Stimulated activated CD4-positive, alpha-beta T cell treated with anti-CD3 and anti-CD28 coated beads, Interleukin-2, amount 100 ng/mL, for 24 hours (primary cell): ENCODE measurements around the gene MMP17.
A peak's percentile ranks its signal among the peaks of the same experiment; 100 is the strongest.
"Not testable (repeated sequence)": the region's sequence is repeated elsewhere in the genome, so short reads cannot be mapped to it uniquely, and the experiment has no call there.

ENCODE experiments used
- DNase-seq, 2 donors: peaks; one replicate each; pipeline ENCODE4 v3.0.0-alpha.2; 2020

MMP17 gene

DNA sequence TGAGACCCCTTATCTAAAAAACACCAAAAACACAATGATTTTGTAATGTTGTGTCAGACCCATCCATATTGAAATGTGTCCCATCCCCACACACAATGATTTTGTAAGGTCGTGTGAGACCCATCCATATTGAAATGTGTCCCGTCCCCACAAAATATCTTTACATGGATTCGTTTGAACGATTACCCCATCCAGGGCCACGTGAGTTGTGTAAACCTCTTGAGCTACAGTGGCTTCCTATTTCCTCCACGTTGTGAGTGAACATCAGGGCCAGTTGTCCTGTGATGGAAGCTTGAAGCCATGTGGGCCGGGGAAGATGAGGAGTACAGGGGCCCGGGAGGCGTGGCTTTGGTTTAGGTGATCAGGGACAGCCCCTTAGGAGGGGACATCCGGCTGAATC, 39.3 kb downstream of the MMP17 start:
- no peak for DNase-seq

DNA sequence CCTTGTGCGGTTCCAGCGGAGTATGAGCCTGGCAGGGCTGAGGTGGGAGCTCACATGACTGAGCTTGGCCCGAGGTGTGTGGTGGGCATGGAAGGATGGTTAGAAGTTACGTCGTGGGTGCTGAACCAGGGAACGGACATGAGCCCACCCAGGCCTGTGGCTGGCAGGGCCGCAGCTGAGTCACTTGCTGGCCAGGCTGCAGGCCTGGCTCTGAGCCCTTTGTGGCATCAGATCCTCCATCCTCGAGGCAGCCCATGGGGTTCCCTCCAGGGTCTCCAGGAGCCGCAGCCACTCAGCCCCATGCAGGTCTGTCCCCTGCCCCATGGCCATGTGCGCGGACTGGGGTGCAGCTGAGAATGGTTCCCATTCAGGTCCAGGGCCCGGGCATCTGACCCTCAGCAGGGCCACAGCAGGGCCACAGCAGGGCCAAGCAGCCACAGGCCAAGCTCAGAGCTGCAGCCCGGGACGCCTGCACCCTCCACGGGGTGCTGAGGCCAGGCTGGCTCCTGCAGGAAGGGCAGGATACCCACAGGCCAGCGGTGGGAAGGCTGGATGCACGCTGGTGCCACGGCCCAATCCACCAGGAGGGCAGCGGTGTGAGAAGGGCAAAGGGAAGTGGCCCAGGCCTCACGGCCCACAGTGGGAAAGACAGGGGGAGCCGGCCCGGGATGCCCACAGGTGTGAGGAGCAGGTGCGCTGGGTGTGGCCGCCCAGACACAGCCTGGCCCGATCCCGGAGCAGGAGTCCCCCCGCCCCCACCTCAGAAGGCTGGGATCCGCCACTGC, 39.9 kb downstream of the MMP17 start:
- DNase-seq = no peak

DNA sequence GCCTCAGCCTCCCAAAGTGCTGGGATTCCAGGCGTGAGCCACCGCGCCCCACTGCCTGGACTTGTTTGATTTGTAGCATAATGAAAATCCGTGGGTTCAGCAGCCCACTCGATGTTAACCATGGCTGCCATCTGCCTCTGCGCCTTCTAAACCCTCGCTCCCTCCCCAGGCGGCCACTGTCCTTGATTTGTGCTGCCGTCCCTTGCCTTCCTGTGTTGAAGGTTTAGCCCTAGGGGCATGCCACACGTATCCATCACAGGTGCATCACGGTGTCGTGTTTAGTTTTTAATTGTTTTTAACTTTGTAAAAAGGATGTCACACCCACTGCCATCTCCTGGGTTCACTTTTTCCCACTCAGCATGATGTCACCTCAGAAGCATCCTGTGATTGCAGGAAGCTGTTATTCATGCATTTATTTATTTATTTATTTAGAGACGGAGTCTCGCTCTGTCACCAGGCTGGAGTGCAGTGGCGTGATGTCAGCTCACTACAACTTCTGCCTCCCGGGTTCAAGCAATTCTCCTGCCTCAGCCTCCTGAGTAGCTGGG, 41.8 kb downstream of the MMP17 start:
- DNase-seq = no peak

DNA sequence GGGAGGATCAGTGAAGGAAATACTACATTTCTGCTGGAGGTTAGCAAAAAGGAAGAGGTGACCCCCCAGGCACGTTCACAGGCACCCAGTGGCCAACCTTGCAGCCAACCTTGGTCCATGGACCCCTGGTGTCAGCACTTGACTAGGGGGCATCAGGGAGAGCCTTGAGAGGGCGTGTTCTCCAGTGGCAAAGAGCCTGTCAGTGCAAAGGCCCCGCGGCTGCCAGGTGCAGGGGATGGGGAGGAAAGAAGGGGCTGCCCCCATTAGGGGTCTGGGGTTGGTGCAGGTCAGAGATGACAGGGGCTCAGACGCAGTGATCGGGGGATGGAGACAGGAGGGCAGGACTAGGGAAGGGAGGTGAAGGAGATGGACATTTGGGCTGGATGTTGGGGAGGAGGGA, 43.5 kb downstream of the MMP17 start:
- no peak for DNase-seq

DNA sequence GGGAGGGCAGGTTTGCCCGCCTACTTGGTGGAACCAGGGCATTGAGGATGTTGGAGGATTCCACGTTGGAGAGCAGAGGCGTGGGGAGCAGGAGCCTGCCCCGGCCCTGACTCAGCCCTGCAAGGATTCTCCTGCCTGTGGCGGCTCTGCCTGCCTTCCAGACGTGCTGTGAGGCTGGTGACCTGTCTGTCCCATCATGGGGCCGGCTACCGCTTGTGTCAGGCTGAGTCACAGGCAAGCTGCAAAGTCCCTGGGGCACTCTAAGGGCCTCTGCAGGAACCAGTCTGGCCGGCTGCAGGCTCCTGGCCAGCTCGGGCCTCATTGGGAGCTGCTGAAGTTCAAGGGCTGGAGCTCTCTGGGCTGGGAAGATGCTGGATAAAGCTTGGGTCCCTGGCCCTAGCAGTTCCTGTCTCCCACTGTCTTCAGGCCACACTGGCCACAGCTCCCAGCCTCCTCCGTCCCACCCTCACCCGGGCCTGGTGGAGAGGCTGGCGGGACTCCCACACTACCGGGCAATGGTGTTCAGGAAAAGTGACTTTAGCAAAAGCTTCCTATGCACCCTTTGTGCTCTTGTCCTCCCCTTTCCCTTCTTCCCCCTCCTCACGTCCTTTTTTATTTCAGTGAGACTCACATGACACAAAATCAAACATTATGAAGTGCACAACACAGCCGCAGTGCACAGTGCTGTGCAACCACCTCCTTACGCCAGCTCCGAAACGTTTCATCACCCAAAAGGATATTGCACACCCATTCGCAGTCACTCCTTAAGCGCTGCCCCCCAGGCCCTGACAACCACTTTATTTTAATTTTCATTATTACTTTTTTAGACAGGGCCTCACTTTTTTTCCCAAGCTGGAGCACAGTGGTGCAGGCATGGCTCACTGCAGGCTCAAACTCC, 44.2 kb downstream of the MMP17 start:
- DNase-seq = no peak

DNA sequence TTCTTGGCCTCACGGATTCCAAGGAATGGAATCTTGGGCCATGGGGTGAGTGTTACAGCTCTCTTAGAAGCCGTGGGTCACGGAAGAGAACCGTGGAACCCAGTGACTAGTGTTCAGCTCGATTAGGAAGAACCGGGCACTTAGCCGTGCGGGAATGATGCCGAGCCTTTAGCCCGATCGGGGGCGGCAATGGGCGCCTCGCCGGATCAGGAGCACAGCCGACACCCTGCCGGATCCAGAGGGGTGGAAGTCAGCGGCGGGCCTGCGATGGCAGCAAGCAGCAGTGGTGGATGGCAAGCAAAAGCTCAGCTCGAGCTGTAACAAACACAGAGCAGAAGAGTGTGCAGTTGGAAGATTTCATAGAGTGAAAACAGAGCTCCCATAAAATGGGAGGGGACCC, 45.1 kb downstream of the MMP17 start:
- DNase-seq = no peak

DNA sequence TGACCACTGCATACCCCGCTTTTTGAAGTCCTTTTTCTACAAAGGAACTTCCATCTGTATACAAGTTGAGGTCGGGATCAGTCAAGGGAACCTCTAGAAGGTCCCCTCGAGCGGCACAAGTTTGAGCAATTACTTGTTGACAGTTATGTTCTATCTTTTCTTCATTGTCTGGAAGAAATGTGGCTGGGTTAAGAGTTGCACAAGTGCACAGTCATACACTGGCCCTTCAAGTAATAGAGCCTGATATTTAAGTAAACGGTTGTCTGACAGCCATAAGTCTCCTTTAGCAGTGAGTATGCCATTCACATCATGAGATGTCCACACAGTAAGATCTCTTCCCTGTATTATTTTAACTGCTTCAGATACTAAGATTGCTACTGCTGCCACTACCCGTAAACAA, 46.8 kb downstream of the MMP17 start:
- not testable (repeated sequence) for DNase-seq

DNA sequence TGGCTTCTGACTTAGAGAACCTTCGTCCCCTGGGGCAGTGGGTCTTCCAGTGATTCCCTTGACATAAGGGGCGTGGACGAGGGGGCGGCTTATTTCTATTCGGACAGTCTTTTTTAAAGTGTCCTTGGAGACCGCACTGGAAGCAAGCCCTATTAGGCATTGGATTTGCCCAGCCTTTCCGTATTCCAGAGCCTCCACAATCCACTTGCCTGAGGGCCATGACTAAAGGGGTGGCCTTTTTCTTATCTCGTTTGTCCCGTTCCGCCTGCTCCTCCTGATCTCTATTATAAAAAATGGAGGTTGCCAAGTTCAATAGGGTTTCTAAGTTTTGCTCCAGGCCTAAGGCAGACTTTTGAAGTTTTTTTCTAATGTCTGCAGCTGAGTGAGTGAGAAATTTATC, 49.0 kb downstream of the MMP17 start:
- DNase-seq = not testable (repeated sequence)

DNA sequence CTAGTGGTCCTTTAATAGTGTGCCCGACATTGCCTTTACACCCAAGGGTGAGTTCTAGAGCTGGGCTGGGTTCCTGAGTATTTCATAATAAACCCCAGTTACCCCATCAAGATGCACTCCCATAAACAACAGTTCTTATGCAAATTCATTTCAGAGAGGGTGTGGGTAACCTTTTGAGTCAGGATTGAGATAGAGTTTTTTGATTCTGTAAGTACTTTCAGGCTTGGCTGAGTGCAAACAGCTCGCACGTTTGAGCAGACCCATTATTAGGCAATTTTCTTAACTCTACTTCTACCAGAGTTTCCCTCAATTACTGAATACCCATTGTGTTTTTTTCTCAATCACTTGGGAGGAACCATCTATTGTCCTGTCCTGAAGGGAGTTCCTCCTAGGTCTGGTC, 50.2 kb downstream of the MMP17 start:
- DNase-seq = not testable (repeated sequence)

DNA sequence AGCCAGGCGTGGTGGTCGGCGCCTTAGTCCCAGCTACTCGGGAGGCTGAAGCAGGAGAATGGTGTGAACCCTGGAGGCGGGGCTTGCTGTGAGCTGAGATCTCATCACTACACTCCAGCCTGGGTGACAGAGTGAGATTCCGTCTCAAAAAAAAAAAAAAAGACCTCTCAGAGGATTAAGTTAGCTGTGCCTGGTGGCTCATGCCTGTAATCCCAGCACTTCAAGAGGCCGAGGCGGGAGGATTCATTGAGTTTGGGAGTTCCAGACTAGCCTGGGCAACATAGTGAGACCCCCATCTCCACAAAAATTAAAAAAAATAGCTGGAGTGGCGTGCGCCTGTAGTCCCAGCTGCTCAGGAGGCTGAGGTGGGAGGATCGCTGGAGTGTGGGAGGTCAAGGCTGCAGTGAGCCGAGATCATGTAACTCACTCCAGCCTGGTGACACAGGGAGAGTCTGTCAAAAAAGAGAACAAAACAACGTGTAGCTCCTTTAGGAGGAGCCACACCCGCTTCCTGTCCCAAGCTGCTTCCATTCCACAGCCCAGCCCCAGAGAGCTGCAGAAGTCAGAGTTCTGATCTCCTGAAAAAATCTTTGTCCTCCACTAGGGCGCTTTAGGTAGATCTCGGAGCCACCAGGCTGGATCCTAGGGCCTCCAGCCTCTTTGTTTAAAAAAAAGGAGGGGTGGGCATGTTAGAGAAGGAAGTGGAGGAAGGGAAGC, 54.8 kb downstream of the MMP17 start:
- no peak for DNase-seq

DNA sequence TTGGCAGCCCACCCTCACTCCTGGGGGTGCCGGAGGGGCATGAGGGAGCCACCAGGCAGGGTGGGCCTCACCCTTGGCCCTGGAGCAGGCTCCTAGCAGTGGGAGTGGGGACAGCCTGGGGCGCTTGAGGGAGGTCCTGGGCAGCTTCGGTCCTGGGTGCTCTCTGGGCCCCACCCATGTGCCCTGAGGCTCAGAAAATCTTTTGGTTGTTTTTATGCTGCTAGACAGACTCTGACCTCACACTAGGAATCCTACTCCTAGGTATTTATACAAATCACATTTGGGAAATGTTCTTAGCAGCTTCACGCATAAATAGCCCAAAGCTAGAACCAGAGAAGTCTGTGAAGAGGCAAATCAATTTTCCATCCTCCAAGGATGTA, 55.3 kb downstream of the MMP17 start:
- DNase-seq = no peak

DNA sequence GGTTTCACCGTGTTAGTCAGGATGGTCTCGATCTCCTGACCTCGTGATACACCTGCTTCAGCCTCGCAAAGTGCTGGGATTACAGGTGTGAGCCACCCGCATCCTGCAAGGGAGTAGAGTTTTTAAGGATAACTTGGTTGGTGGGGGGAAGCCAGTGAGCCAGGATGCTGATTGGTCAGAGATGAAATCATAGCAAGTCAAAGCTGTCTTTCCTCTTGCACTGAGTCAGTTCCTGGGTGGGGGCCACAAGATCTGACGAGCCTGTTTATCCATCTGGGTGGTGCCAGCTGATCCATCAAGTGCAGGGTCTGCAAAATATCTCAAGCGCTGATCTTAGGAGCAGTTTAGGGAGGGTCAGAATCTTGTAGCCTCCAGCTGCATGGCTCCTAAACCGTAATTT, 56.9 kb downstream of the MMP17 start:
- not testable (repeated sequence) for DNase-seq

DNA sequence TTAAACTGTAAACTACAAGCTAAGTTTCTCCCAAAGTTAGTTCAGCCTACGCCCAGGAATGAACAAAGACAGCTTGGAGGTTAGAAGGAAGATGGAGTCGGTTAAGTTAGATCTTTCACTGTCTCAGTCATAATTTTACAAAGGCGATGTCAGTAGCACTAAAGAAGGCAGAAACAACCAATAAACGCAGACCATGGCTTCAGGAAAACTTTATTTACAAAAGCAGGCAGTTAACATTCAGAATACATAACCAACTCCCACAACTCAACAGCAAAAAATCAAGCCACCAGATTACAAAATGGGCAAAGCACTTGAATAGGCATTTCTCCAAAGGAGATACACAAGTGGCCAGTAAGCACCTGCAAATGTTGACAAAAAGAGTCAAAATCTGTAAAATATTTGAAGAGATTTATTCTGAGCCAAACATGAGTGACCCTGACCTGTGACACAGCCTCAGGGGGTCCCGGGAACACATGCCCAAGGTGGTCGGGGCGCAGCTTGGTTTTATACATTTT, 57.4 kb downstream of the MMP17 start:
- no peak for DNase-seq

DNA sequence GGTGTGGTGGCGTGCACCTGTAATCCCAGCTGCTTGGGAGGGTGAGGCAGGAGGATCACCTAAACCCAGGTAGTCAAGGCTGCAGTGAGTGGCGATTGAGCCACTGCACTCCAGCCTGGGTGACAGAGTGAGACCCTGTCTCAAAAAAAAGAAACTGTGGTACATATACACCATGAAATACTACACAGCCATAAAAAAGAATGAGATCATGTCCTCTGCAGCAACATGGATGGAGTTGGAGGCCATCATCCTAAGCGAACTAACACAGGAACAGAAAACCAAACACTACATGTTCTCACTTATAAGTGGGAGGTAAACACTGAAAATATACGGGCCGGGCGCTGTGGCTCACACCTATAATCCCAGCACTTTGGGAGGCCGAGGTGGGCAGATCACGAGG, 63.5 kb downstream of the MMP17 start:
- not testable (repeated sequence) for DNase-seq

DNA sequence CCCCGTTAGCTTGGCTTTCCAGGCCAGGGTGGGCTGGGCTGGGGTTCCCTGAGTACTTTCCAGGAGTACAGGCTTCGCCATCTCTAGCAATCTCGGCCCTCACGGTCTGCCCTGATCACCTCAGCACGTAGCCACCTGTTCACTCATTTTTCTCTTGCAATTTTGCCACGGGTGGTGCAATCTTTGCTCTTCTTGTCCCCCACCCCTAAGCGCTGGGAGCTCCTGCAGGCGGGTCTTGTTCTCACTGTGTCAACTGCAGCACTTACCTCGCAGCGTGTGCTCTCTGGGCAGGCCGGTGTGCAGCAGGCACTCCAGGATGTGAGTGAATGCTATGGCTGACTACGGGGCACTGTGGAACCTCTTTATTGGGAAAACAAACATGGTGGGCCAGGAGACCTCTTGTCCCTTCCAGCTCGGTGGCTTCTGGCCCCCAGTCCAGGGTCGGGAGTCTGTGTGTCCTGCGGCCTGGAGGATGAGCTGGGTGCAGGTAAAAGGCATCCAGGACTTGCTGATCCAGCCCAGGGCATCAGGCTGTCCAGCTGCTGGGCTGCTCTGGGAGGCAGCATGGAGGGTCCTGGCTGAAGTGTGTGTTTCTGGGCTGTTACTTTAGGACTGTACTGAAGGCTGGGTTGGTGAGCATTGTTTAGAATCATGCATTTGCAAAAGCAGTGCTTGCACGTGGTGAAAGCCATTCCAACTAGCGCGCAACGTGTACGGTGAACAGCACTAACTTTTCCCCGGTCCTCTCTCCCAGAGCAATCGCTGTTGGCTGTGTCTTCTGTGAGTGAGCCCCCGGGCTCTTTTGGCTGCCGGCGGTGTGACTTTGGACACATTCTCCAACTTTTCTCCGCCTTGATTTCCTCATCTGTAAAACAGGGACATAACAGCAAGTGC, 64.8 kb downstream of the MMP17 start:
- no peak for DNase-seq

DNA sequence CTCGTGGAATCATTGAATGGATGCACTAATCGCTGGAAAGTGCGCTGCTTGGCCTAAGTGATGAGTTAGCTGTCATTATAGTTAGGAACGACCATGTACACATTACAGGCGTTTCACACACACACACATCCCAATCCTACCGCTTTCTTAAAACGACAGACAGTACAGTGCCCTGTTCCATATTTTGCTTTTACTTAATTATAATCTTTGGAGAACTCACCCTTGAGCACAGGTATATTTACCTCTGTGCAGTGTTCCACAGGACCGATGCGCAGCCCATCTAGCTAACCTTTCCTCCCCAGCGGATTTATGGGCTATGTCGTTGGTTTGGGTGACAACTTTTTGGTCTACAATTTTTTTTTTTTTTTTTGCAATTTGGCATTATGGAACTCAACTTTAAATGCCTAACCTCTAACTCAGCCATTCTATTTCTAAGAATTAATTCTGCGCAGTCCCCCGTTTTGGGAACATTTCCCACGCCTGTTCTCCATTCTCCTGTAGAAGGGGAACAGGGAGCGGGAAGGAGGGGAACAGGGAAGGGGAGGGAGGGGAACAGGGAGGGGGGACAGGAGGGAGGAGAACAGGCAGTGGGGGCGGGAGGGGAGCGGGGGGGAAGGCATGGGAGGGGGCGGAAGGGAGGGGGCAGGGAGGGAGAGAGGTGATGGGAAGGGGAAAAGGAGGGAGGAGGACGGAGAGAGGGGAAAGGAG, 65.6 kb downstream of the MMP17 start:
- DNase-seq = no peak

DNA sequence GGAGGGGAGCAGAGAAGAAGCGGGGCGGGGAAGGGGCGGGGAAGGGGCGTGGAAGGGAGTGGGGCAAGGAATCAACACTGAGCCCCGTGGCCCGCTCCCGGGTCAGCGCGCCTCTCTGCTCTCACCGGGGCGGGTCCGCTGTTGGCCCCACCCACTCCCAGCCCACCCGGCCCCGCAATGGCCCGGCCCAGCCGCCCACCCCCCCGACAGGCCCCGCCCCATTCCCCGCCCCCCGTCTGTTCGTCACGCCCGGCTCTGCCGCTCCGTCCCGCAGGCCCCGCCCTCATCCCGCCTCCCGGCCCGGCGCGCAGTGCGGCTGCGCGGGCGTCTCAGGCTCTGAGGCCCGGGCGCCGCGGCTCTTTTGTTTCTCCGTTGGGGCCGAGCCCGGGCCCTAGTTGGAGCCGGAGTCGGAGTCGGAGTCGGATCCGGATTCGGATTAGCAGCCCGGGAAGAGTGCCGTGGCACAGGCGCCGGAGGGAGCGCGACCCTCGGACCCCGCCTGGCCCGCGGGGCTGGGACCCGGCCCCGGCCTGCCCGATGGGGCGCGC, 66.2 kb downstream of the MMP17 start, which contains the start of gene ULK1:
TSS of gene ULK1 (plus strand) at position 310 of the 548 bp plus-strand sequence. CDS start 380 bp downstream, outside the sequence.
- DNase-seq = peak; percentile 93 to 96

DNA sequence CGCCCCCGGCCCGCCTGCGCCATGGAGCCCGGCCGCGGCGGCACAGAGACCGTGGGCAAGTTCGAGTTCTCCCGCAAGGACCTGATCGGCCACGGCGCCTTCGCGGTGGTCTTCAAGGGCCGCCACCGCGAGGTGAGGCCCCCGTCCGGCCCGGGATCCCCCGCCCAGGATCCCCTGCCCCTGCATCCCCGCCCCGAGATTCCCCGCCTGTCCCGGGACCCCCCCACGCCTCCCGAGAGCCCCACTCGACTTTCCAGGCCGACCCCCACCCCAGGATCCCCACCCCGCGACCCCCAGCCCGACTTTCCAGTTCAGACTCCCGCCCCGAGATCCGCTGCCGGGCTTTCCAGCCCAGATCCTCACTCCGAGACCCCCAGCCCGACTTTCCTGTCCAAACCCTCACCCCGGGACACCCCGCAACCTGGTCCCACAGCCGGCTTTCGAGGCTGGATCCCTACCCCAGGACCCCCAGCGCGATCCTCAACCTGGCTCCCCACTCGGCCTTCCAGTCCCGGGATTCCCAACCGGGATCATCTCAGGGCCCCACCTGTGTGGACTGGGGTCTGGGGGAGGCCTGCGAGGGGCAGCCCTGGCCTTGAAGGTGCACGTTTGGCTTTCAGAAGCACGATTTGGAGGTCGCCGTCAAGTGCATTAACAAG, 66.9 kb downstream of the MMP17 start:
- DNase-seq = no peak

DNA sequence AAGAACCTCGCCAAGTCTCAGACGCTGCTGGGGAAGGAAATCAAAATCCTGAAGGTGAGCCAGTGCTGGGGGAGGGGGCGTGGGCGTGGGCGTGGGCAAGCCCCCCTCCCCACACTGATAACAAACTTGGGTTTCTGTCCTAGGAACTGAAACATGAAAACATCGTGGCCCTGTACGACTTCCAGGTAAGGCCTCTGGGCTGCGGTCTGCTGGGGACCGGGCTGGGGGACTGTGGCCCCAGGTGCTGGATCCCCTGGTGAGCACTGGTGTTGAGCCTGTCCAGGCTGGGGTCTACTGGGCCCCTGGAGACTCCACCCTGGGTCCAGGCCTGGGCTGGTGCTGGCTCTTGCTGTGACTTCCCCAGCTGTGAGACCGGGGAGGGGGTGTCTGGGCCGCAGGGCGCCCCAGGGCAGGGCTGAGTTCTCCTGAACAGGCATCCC, 67.5 kb downstream of the MMP17 start:
- no peak for DNase-seq
